Stimulated activated CD8-positive, alpha-beta memory T cell treated with anti-CD3 and anti-CD28 coated beads, Interleukin-15, amount 100 ng/mL, for 4 hours (primary cell): Measurements from ENCODE around the gene CRYBA1.
A peak's percentile ranks its signal among the peaks of the same experiment; 100 is the strongest.
"Not testable (repeated sequence)": the region's sequence is repeated elsewhere in the genome, so short reads cannot be mapped to it uniquely, and the experiment has no call there.

Experiments used
- DNase-seq, 2 donors: peaks; one replicate each; pipeline ENCODE4 v3.0.0-alpha.2; 2020; ENCODE audit warnings: low read depth in 2 of 2

The CRYBA1 gene, protein sequence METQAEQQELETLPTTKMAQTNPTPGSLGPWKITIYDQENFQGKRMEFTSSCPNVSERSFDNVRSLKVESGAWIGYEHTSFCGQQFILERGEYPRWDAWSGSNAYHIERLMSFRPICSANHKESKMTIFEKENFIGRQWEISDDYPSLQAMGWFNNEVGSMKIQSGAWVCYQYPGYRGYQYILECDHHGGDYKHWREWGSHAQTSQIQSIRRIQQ

DNA sequence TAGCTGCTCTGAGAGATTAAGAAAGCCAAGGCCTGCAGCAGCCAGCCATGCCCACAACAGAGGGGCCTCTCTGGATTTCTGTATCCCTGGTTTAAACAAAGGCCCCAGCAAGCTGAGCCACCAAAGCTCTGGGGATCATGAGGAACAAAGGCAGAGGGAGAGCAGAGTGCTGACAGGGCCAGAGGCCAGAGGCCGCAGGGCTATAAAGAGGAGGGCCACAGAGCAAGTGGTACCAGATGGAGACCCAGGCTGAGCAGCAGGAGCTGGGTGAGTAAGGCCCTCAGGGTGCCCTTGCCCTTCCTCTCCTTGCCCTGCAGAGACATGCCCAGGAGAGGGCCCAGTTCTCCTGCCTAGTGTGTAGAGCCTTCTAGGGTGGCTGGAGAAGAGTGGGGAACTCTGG lies at the start of gene CRYBA1:
Gene CRYBA1, plus strand, starts transcription at position 232 of the 400 bp plus-strand sequence. Its CDS starts 5 bp downstream, at position 237.
- DNase-seq, result no peak

DNA sequence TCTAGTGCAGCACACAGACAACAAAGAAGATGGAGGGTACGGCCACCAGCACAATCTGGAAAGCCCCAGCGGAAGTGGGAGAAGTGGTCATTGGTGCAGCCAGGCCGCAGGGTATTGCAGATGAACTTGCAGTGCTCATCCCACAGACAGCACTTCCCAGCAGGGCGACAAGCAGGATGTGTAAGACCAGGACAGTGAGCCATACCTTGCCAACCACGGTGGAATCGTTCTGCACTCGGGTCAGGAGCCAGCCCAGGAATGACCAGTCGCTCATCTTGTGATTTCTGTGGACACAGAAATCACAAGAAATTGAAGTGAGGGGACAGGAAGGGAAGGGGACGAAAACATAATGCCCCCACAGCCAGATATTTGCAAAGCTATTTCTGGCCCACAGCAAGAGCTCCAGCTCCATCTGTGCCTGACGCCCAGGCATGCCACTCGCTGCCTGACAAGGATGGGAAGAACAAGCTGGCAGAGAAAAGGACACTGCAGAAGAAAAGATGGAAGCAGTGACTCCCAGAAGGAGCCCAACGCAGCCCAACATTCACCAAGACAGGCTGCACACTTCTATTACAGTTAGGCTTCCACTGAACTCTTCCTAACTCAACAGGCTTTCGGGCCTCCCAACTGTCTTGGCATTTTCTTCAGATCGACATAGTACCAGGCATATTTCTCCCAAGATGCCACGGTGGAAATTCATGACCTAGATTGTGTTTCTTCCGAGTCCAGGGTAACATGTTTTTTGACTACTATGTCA lies 49.0 kb upstream of the CRYBA1 start:
- no peak for DNase-seq

DNA sequence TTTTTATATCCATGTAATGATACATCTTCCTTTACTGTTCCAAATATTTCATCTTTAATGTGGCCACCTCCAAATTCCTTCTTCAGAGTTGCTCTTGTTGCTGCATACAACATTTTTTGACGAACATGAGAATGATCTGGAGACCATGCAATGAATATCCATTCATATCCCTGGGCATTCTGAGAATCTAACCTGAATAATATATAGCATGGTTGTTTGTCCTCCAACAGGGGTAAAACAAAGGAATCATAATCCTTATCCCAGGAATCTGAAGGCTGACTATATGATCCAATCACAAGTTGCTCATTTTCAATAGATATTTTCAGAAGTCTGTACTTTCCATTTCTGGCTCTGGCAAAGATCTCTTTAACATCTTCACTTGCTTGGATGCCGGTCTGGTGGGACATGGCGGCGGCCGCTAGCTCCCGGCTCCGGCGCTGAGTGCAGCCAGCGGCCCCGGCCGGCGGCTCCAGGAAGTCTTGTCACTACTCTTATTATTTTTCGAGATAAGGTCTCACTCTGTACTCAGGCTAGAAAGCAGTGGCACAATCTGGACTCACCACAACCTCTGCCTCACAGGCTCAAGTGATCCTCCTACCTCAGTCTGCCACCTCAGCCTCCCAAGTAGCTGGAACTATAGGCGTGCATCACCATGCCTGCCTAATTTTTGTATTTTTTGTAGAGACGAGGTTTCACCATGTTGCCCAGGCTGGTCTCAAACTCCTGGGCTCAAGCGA lies 42.4 kb upstream of the CRYBA1 start:
- DNase-seq, result not testable (repeated sequence)

DNA sequence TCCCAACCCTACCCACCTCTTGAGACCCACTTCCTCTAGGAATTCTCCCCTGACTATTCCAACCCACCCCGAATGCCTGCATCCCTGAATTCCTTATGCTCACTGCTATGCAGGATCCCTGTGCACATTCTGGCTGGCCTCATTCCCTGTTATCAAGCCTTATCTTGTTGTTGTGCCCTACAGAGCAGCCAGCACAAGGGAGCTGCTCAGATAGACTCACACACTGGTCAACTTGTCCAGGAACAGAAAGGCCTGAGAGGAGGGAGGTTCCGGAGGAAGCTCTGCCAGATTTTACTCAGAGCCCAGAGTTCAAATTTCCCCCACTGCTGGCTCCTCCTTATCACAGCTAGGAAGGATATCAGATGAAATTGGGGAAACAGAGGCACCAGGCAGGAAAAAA lies 41.6 kb upstream of the CRYBA1 start:
- no peak for DNase-seq

DNA sequence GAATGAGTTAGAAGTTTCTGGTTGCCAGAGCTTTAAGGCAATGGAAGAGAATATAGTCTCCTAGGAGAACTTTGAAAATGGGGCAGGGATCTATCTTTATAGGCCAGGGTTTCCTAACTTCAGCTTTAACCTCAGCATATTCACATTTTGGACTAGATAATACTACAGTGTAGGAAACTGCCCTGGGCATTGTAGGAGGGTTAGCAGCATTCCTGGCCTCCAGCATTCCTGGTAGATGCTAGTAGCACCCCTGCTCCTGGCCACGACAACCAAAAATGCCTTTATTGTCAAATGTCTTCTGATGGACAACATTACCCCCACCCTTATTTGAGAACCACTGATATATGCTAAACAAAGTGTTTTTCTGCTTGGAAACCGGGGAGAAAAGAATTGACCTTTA lies 38.7 kb upstream of the CRYBA1 start:
- no peak for DNase-seq

- no peak for DNase-seq
Measured at GRCh38 chr17:29209073-29209472, 37.6 kb upstream of the CRYBA1 start.

- DNase-seq, result no peak
Measured at GRCh38 chr17:29210879-29211278, 35.8 kb upstream of the CRYBA1 start.

- DNase-seq, result no peak
Measured at GRCh38 chr17:29212094-29212631, 34.5 kb upstream of the CRYBA1 start.

GRCh38 chr17:29212681-29213121 lies 34.0 kb upstream of the CRYBA1 start:
- DNase-seq, result no peak

DNA sequence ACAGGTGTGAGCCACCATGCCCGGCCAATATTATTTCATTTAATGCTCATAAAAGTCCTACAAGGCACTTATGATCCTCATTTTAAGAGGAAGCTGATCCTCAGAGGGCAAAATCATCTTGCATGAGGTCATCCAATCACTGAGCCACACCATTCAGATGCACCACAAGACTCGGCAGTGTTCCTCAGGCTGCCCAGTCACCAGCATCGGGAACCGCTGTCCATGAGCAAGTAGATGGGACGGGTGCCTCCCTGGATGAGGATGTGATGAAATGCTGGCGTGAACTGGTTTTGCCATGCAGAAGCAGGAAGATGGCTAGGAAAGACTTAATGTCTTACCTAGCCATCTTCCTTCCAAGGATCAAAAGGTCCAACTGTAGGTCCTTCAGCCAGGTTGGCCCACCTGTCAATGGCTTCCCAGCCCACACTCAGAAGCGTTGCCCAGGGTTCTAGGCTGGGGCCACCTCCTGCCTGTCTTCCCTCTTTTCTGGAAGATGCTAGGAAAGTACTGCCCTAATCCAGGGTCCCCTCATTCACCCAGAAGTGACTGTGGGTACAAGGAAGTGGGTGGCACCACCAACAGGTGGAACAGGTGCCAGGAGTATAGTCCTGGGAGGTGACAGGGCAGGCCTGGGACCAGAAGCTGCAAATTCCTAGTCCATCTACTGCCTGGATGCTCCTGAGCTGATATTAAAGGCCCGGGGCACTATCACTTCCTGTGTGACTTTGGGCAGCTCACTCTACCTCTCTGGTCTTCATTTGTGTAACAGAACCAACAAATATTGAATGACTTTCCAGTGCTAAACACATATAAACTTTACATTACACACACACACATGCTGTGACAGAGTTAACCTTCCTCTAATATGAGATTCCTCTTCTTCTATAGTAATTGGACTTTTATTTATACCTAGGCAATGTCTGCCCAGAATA lies 32.2 kb upstream of the CRYBA1 start:
- no peak for DNase-seq

GRCh38 chr17:29215174-29215573 lies 31.5 kb upstream of the CRYBA1 start:
- DNase-seq, result no peak

GRCh38 chr17:29215717-29216116 lies 30.9 kb upstream of the CRYBA1 start:
- DNase-seq, result no peak

DNA sequence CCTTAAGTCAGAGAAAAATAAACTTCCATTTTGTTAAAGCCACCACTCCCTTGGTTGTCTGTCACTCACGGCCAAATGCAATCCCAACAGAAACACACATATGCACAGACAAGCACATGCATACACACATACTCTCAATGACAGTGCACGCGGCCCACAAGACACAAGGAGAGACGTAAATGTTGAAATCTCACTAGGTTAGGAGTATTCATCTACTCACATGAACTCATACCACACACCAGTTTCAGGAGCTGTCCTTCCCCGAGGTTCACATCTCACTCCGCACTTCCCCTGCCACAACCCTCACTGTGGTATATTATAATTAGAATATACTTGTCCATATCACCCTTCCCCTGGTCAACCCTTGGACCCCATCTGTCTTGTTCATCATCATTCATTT lies 30.5 kb upstream of the CRYBA1 start:
- no peak for DNase-seq

DNA sequence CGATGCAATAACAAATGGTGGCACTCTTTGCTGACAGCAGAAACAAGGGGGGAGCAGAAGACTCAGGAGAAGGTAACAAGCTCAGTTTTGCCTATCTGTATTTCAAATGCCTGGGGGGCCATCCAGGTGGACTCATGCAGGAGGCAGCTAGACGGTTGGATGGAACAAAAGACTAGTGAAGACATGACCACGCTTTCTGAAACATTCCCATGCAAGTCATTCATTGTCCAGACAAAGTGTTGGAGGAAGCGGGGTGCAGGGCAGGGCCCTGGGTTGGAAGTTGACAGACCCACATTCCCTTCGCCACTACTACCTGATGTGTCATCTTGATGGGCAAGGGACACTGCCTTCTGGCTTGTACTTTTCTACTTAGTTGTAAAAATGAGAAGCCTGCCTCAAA lies 29.8 kb upstream of the CRYBA1 start:
- no peak for DNase-seq

DNA sequence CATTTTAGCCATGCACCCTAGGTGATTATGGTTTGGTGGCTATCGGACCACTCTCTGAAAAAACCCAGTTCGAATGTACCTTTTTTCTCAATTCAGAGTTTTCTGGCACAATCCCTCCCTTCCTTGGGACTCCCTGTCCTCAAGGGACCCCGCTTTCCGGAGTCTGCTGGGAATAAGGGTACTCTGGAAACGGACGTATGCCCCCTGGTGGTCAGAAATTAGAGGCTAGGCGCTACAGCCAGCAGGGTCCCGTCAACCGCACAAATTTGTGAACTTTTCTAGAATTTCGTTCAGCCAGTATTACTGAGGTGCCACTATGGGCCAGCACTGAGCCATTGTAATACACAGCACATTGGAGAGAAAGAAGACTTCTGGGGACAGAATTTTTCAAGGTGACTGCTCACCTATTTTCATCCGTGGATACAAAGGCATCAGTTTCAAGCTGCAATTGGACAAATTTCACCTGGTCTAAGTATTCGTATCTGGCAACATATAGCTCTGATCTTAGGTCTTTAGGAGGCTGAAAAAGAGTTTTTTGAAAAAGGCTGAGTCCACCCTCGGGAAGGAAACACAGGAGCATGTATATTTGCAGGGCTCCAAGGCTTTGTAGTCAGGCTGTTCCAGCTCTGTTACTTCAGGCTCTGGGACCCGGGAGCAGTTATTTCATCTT lies 27.1 kb upstream of the CRYBA1 start:
- DNase-seq, result peak; percentile 14 to 29

GRCh38 chr17:29221338-29221737 lies 25.3 kb upstream of the CRYBA1 start:
- DNase-seq, result not testable (repeated sequence)

DNA sequence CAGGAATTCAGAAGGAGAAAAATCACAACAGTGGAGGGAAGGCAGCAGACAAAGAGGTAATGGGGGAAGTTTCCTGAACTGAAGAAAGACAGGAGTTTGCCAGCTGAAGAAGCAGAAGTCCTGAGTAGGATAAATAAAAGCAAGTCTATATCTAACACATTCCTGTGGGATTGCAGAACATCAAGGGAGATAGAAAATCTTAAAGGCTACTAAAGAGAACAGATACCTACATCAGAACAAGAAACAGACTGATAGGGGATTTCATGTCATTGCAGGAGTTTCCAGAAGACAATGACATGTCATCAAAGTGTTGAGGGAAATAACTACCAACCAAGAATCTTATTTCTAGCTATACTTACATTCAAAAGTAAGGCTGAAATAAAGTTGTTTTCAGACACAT lies 21.3 kb upstream of the CRYBA1 start:
- DNase-seq, result no peak

GRCh38 chr17:29233301-29233700 lies 13.4 kb upstream of the CRYBA1 start:
- DNase-seq, result no peak

DNA sequence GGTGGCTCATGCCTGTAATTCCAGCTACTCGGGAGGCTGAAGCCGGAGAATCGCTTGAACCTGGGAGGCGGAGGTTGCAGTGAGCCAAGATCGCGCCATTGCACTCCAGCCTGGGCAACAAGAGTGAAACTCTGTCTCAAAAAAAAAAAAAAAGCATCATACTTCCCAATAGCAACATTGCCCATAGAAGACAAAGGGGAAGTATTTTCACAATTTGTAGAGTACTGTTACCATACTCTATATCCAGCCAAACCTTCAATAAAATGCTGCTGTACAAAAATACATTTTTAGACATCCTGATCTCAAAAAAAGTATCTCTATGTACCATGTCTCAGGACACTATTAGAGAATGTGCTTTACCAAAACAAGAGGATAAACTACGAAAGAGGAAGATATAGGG lies 11.7 kb upstream of the CRYBA1 start:
- DNase-seq, result not testable (repeated sequence)

DNA sequence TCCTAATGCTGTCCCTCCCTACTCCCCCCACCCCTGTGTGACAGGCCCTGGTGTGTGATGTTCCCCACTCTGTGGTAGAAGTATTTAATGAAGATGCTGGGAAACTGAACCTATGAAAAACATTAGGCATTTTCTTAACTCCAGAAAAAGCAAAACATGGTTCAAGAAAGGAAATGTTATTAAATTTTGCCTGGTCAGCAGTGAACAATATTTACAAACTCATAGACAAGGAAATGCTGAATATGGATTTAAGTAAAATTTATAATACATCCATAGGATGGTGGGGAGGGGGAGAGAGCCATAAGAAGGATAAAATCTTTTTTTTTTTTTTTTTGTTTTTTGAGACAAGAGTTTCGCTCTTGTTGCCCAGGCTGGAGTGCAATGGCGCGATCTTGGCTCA lies 10.8 kb upstream of the CRYBA1 start:
- no peak for DNase-seq
